Peyer's patch (tissue), 4 donors: ENCODE data around the gene SIRT6. TPM values are rescaled to one million over a fixed set of nuclear protein-coding genes. Genes with fewer than 3 reads are reported as not detected.

Source experiments
- DNase-seq, 3 donors: peaks; one replicate each; pipeline ENCODE4 v3.0.0-alpha.2; 2017 to 2019
- H3K27ac ChIP-seq, 4 donors: fragments of 200-600 bp; sonication (generic); one replicate each; pipeline ENCODE4 v1.5.1; 2016 to 2019
- H3K27me3 ChIP-seq, 2 donors: fragments of 200-600 bp; sonication (generic); one replicate each; pipeline ENCODE4 v1.5.1; 2019
- H3K36me3 ChIP-seq, 3 donors: fragments of 200-600 bp; sonication (generic); one replicate each; pipeline ENCODE4 v1.5.1; 2016 to 2019
- H3K4me1 ChIP-seq, 4 donors: fragments of 200-600 bp; sonication (generic); one replicate each; pipeline ENCODE4 v1.5.1; 2016 to 2019
- H3K4me3 ChIP-seq, 4 donors: fragments of 200-600 bp; sonication (generic); 1 replicate in 3 of 4; 2 replicates in 1 of 4; pipeline ENCODE4 v1.5.1; 2016 to 2019; ENCODE audit warnings: mild to moderate bottlenecking in 1 of 4
- H3K9me3 ChIP-seq, 4 donors: fragments of 200-600 bp; sonication (generic); one replicate each; pipeline ENCODE4 v1.5.1; 2016 to 2019; ENCODE audit warnings: mild to moderate bottlenecking in 1 of 4
- POLR2A ChIP-seq, 2 donors: fragments of 450-650 bp; IDR thresholded peaks; one replicate each; pipeline ENCODE4 v1.5.1; 2017; ENCODE audit warnings: antibody characterized with exemption in 2 of 2, mild to moderate bottlenecking in 2 of 2, moderate library complexity in 2 of 2
- total RNA-seq, 4 donors: library from RNA; depleted of rRNA; stranded (reverse); fragments of >200 nt; gene quantifications; one replicate each; pipeline ENCODE4 v1.1.0, GENCODE V29; 2016
- TF ChIP-seq, protein P1 (sequence below), 6 experiments: fragments of 450-650 bp in 4 of 6; fragments of 200-600 bp in 2 of 6; sonication (generic) in 1 of 6; IDR thresholded peaks; one replicate each; pipeline ENCODE4 v1.5.1; 2017 to 2019; ENCODE audit warnings: antibody characterized with exemption in 6 of 6, mild to moderate bottlenecking in 3 of 6, moderate library complexity in 1 of 6

SIRT6 gene
- total RNA-seq, 4 donors from 2014 or later, result 55.3 to 115 (median 84.9) TPM

DNA sequence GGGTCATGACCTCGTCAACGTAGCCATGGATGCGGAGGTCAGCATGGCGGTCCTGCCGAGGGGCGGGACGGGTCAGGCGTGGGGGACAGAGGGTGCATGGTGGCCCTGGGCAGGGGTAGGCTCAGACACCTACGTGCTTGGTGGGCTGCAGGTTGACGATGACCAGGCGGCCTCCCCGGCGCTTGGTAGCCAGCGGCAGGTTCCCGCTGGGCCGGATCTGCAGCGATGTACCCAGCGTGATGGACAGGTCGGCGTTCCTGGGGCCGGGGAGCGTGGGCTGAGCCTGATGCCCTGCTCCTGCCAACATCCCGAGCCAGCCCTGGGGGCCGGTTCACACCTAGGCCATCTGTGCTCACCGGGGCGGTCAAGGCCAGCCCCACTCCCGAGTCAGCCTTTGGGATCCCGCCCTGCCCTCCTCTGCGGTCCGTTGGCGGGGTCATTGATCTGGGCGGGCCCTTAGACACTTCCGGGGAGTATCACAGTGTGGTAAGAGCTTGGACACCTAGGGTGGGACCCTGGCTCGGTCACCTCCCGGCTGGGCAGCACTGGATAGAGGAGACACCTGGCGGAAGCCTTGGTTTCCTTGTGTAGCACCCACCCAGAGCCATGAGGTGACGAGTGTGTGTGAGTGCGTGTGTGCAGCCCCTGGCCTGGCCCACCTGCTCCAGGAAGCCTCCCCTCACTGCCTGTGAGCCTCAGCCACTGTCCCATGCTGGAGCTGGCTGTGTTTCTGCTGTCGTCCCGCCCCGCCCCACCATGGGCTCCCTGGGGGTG, 7.3 kb downstream of the SIRT6 start:
- peaks cover 0 to under 1% (median 0%) of the 10 kb centered on the region in 4 donors for H3K9me3 ChIP-seq
- no peak overlapping the region for H3K27ac ChIP-seq
- TF ChIP-seq, protein P1, sequence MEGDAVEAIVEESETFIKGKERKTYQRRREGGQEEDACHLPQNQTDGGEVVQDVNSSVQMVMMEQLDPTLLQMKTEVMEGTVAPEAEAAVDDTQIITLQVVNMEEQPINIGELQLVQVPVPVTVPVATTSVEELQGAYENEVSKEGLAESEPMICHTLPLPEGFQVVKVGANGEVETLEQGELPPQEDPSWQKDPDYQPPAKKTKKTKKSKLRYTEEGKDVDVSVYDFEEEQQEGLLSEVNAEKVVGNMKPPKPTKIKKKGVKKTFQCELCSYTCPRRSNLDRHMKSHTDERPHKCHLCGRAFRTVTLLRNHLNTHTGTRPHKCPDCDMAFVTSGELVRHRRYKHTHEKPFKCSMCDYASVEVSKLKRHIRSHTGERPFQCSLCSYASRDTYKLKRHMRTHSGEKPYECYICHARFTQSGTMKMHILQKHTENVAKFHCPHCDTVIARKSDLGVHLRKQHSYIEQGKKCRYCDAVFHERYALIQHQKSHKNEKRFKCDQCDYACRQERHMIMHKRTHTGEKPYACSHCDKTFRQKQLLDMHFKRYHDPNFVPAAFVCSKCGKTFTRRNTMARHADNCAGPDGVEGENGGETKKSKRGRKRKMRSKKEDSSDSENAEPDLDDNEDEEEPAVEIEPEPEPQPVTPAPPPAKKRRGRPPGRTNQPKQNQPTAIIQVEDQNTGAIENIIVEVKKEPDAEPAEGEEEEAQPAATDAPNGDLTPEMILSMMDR (IDR thresholded peaks at IDR 0.05), result no peak
- TF ChIP-seq POLR2A (IDR thresholded peaks at IDR 0.05), result no peak
- no peak overlapping the region for H3K4me3 ChIP-seq
- no peak for DNase-seq
- H3K27me3 ChIP-seq, result no peaks in the 10 kb centered on the region
- peaks cover 0 to 16% (median 0%) of the 10 kb centered on the region in 4 donors for H3K4me1 ChIP-seq
- peaks cover 0 to 47% (median 0%) of the 10 kb centered on the region in 3 donors for H3K36me3 ChIP-seq

DNA sequence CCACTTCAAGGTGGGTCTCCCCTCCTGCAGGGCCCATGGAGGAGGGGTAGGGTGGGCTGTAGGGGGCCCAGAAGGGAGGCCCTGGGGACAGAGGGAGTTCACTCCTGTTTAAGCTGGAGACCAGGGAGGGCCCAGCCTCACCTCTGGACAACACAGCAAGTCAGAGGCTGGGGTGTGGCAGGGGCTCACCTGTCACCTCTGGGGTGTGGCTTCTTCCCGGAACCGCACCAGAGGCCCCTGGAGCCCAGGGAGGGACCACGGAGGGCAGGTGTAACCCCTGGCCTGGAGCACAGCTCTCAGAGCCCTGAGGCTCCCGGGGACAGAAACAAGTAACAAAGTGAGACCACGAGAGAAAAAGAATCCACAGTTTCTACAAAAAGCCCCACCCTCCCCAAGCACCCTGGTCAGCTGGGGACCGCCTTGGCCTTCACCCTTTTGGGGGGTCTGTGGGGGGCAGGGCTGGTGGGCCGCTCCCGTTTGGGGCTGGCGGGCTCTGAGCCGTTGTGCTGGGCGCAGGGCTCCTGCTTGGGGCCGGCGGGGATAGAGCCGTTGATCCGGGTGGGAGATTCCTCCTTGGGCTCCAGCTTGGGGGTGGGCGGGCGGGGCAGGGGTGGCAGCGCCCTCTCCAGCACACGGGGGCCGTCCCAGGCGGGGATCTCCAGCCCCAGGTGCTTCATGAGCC, 8.0 kb downstream of the SIRT6 start:
- H3K27ac ChIP-seq, result no peak overlapping the region

DNA sequence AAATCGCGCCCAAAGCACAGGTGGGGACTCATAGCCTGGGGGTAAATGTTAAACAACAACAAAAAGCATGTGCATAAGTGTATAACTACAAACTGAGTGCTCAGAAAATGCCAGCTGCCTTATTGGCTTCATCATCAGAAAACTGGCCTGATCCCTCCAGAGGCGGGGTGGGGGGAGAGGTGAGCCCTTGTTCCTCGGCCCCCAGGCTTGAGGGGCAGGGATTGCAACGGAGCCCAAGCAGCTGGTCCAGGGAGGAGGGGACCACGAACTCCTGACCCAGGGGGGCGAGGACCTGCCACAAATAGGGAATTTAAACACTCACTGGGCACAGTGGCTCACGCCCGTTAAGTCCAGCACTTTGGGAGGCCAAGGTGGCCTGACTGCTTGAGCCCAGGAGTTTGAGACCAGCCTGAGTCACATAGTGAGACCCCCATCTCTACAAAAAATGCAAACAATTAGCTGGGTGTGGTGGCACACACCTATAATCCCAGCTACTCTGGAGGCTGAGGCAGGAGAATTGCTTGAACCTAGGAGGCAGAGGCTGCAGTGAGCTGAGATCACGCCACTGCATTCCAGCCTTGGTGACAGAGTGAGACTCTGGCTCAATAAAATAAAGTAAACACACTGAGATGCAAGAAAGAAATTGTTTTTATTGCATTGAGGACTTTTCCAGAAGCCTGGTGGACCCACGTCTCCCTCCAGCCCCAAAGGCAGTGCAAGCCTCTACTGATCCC, 8.7 kb downstream of the SIRT6 start:
- no peak for DNase-seq
- peak overlapping the region in 1 of 4 donors; percentile 50 for H3K27ac ChIP-seq

More for the DNA sequence above, 8.0 kb downstream of the SIRT6 start:
- peaks cover 0 to 47% (median 0%) of the 10 kb centered on the region in 3 donors for H3K36me3 ChIP-seq
- no peak for DNase-seq
- peaks cover 0 to 6% (median 0%) of the 10 kb centered on the region in 4 donors for H3K9me3 ChIP-seq
- TF ChIP-seq, protein P1 (IDR thresholded peaks at IDR 0.05), result no peak
- TF ChIP-seq POLR2A (IDR thresholded peaks at IDR 0.05), result no peak
- no peak overlapping the region for H3K4me3 ChIP-seq
- H3K4me1 ChIP-seq, result peaks cover 0 to 16% (median 0%) of the 10 kb centered on the region in 4 donors
- no peaks in the 10 kb centered on the region for H3K27me3 ChIP-seq

DNA sequence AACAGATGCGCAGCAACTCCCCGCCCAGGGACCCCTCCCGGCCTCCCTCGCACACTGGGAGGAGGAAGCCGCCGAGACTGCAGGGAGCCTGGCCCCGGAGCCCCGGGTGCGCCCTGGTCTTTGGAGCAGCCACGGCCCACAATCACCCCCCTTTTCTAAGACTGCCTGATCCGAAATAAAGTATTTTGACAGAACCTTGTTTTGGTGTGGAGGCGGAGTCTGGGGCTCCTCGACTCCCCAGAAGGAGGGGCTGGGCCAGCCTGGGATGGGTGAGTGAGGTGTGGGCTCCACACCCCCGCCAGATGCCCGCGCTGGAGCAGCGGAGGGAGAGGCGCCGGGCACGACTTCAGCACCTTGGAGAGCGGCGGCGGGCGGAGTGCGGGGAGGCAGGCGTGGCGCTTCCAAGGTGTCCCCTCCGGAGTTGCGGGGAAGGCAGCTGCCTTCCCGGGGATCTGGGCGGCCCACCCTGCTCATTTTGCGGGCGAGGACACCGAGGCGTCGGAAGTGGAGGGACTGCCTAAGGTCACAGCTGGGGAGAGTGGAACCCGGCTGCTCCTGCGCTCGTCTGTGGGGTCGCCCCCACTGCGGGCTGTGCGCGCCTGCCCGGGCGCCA, 9.4 kb downstream of the SIRT6 start:
- H3K27ac ChIP-seq, result peak overlapping the region in 1 of 4 donors; percentile 50
- peaks cover 0 to 6% (median 0%) of the 10 kb centered on the region in 4 donors for H3K9me3 ChIP-seq
- no peak overlapping the region for H3K4me3 ChIP-seq
- peaks cover 0 to 16% (median 0%) of the 10 kb centered on the region in 4 donors for H3K4me1 ChIP-seq
- peaks cover 0 to 36% (median 0%) of the 10 kb centered on the region in 3 donors for H3K36me3 ChIP-seq
- H3K27me3 ChIP-seq, result no peaks in the 10 kb centered on the region
- TF ChIP-seq, protein P1 (IDR thresholded peaks at IDR 0.05), result no peak
- TF ChIP-seq POLR2A (IDR thresholded peaks at IDR 0.05), result peak in 1 of 2 donors; percentile 35
- peak; percentile 21 to 84 (median 72) for DNase-seq

More for the DNA sequence above, 8.7 kb downstream of the SIRT6 start:
- Histone ChIP-seq H3K4me3 (no peak overlapping the region), H3K27me3 (no peaks in the 10 kb centered on the region), H3K36me3 (peaks cover 0 to 43% (median 0%) of the 10 kb centered on the region in 3 donors), H3K9me3 (peaks cover 0 to 6% (median 0%) of the 10 kb centered on the region in 4 donors), H3K4me1 (peaks cover 0 to 16% (median 0%) of the 10 kb centered on the region in 4 donors)
- TF ChIP-seq POLR2A (IDR thresholded peaks at IDR 0.05), result no peak

DNA sequence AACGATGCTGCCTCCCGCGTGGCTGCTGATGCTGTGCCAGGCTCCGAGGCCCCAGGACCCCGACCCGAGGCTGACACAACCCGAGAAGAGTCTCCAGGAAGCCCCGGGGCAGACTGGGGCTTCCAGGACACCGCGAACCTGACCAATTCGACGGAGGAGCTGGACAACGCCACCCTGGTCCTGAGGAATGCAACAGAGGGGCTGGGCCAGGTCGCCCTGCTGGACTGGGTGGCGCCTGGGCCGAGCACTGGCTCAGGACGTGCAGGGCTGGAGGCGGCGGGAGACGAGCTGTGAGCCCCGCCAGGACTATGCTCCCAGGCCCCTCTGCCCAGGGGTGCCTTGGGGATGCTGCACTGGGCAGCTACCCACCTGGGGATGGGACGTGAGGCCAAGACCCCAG, 10.7 kb downstream of the SIRT6 start:
- Histone ChIP-seq H3K4me3 (no peak overlapping the region), H3K36me3 (peaks cover 0 to 31% (median 0%) of the 10 kb centered on the region in 3 donors), H3K4me1 (peaks cover 0 to 16% (median 0%) of the 10 kb centered on the region in 4 donors), H3K27me3 (no peaks in the 10 kb centered on the region), H3K27ac (no peak overlapping the region), H3K9me3 (peaks cover 0 to 6% (median 0%) of the 10 kb centered on the region in 4 donors)
- TF ChIP-seq, protein P1 (IDR thresholded peaks at IDR 0.05), result no peak
- TF ChIP-seq POLR2A (IDR thresholded peaks at IDR 0.05), result no peak
- DNase-seq, result no peak
